CD4-positive, alpha-beta T cell treated with Interleukin-15 for 1 hour (primary cell): ENCODE measurements around the gene YPEL2.
A peak's percentile ranks its signal among the peaks of the same experiment; 100 is the strongest.
"Not testable (repeated sequence)": the region's sequence is repeated elsewhere in the genome, so short reads cannot be mapped to it uniquely, and the experiment has no call there.

Source experiments
- DNase-seq: peaks from one replicate; pipeline ENCODE4 v3.0.0-alpha.2; 2020

Gene YPEL2, protein sequence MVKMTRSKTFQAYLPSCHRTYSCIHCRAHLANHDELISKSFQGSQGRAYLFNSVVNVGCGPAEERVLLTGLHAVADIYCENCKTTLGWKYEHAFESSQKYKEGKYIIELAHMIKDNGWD

DNA sequence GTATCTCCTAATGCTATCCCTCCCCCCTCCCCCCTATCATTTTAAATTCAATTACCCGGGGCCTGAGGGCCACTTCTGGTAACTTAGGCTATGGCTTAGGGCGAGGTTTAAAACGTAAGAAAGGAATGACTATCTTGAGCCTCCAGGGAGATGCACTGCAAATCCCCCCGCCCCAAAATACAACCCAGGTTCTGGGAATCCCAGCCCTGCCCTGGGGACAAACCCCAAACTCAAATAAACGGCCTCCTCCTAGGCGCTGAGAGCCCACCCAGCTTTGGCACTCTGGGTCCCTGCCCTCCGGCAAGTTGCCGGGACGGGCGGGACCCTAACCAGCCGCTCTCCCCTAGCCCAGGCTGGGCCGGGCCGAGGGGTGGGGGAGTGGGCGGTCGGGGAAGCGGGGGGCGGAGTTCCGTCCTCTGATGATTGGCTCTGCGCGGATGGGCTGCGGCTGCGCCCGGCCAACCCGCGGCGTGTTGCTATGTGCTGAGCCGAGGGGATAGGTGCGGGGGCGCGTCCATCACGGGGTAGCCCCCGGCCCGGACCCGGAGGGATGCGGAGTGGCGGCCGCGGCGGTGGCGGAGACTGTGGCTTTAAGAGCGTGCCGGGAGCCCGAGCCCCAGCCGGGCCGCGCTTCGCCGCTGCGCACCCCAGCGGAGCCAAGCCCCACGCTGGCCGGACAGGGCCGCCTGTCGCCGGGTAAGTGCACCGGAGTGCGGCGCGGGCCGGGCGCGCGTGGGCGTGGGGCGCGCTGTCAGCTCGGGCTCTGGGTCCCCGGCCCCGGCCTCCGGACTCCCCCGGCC, at the start of gene YPEL2:
Gene YPEL2 (plus strand): TSS at position 527 of the 800 bp plus-strand sequence. CDS start 21,755 bp downstream, outside the sequence.
- DNase-seq: peak; percentile 91

DNA sequence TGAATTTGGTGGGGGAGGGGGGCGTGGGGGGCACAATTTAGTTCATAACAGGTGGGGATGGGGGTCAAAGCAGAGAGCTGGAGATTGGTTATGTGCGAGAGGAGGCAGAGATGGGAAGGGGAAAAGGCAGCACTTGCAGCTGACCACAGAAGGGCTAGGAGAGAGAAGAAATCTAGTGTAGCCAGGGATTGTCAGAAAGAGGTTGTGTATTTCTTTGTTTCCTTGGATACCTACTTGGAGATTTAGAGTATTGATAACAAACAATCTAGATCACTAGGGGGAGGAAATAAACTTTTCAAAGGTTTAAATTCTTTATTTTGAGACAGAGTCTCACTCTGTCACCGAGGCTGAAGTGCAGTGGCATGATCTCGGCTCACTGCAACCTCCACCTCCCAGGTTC, 47.1 kb upstream of the YPEL2 start:
- DNase-seq: no peak

DNA sequence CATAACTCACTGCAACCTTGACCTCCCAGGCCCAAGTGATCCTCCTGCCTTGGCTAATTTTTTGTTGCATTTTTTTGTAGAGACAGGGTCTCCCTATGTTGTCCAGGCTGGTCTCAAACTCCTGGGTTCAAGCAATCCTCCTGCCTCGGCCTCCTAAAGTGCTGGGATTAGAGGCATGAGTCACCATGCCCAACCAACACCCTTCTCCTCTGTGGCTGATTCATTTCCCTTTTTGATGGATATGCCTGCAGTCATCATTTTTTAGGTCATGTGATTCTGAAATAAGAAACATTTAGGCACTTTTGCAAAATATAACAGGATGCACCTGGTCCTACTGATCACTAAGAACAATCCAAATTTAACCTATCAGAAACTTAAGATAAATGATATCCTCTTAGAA, 44.0 kb upstream of the YPEL2 start:
- DNase-seq: peak; percentile 31

DNA sequence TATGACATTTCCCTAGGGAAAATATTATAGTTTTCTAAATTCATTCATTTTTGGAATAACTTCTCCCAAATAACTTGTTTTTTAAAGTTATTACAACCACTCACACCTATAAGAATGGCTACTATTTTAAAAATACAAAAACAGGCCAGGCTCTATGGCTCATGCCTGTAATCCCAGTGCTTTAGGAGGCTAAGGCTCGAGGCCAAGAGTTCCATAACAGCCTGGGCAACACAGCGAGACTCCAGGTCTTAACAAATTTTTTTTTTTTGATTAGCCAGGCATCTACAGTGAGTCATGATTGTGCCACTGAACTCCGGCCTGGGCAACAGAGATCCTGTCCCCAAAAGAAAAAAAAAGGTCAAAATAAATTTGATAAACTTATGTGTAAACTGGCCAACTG, 43.6 kb upstream of the YPEL2 start:
- no peak for DNase-seq

DNA sequence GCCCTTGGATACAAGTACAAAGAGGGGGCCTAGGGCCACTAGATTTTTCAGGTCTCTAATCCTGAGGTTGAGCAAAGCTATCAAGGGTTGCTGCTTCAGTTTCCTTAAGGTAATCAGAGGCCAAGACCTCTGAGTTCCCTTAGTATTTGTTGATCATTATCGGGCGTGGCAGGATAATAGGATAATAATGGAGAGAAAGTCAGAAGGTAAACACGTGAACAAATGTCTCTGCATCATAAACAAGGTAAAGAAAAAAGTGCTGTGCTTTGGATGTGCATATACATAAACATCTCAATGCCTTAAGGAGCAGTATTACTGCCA, 41.5 kb upstream of the YPEL2 start:
- no peak for DNase-seq

DNA sequence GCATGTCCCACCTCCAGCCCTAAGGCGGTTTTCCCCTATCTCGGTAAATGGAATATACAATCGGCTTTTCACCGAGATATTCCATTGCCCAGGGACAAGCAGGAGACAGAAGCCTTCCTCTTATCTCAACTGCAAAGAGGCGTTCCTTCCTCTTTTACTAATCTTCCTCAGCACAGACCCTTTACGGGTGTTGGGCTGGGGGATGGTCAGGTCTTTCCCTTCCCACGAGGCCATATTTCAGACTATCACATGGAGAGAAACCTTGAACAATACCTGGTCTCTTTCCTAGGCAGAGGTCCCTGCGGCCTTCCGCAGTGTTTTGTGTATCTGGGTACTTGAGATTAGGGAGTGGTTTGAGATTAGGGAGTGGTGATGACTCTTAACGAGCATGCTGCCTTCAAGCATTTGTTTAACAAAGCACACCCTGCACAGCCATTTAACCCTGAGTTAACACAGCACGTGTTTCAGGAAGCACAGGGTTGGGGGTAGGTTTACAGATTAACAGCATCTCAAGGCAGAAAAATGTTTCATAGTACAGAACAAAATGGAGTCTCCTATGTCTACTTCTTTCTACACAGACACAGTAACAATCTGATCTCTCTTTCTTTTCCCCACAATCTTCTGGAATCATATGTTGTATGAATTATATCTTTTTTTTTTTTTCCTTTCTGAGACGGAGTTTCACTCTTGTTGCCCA, 41.0 kb upstream of the YPEL2 start:
- DNase-seq: not testable (repeated sequence)

DNA sequence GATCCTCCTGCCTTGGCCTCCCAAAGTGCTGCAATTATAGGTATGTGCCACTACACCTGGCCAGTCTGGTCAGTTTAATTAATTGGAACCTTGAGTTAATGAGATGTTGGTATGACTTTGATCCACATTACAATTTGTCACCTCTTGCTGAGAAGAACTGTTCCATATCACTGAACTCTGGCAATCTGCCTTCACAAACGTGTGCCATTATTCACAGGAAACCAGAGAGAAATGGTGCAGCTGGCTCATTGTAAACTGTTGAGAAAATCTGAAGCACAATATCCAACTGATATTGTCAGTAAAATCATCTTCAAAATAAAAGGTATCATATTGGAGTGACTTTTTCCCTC, 39.3 kb upstream of the YPEL2 start:
- DNase-seq: no peak

DNA sequence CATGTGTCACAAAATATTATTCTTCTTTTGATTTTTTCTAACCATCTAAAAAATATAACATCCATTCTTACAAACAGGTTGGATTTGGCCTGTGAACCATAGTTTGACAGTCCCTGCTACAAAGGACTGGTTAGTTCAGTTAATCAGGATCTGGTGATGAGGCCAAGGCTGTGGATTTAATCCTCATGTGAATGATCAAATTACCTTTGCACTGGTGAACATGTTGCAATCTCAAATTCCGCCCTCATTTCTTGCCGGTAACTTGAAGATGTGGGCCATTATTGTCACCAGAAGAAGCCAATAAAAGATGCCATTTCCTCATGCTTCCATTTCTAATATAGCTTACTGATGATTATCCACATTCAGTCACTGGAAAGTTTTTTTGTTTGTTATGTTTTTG, 35.3 kb upstream of the YPEL2 start:
- DNase-seq: no peak

DNA sequence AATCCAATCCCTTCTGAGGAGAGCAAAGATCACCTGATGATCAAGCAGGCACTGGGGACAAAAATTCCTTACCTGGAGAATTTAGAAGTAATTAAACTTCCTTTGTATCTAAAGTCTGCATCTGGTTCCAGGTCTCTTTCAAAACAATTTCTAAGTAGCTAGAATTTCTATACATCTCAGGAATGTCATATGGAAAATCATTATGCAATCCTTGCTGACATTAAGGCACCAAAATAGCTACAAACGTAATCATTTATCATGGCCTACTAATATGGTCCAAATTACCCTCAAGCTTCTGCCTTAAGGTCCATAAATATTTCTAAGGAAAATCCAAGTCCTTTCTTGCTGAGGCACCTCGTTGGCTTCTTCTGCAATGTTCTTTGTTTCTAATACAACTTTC, 32.9 kb upstream of the YPEL2 start:
- DNase-seq: no peak

DNA sequence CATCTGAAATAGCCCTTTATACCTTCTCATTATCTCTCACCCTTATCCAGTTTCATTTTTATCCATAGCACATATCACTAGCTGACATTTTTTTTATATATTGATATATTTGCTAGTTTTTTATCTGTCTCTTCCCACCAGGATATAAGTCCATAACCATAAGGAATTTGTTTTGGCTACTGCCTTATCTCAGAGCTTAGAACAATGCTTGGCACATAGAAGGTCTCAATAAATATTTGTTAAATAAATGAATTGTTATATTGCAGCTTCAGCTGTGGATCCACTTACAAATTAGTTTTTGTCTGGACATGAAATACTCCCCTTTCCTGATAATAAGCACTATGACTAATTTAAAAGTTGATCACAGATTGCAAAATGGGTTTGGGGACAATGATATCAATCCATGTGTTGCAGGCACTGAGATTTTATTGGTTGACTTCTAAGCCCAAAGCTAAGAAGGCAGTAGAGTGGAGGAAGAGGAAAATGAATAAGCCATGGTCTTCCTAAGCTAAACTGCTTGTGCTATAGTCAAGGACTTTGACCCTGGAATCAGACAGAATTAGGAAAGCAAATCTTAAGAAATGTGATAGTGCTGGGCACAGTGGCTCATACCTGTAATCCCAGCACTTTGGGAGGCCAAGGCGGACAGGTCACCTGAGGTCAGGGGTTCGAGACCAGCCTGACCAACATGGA, 31.9 kb upstream of the YPEL2 start:
- DNase-seq: no peak

DNA sequence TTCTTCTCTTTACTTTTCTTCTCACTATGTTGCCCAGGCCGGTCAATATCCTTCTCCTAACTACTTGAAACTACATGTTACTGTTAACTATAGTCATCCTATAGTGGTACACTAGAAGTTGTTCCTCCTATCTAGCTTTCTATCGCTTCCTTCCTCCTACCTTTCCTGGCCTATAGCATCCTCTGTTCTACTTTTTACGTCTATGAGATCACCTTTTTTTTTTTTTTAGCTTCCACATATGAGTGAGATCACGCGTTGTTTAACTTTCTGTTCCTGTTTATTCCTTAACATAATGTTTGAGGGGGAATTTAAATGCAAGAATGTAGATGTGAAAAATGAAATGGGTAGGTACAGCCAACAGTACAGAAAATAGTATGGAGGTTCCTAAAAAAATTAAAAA, 30.5 kb upstream of the YPEL2 start:
- no peak for DNase-seq

DNA sequence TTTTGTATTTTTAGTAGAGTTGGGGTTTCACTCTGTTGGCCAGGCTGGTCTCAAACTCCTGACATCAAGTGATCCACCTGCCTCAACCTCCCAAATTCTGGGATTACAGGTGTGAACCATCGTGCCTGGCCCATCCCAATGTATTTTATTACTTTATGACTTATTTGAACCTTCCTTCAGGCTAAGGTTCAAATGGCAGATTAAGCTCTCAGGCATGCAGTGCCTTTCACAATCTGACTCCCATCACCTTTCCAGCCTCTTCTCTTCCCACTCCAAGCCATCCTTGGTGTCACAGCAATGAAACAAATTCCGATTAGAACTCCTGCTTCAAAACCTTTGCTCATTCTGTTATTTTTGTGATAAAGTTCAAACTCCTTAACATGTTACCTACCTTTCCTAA, 26.6 kb upstream of the YPEL2 start:
- DNase-seq: no peak

DNA sequence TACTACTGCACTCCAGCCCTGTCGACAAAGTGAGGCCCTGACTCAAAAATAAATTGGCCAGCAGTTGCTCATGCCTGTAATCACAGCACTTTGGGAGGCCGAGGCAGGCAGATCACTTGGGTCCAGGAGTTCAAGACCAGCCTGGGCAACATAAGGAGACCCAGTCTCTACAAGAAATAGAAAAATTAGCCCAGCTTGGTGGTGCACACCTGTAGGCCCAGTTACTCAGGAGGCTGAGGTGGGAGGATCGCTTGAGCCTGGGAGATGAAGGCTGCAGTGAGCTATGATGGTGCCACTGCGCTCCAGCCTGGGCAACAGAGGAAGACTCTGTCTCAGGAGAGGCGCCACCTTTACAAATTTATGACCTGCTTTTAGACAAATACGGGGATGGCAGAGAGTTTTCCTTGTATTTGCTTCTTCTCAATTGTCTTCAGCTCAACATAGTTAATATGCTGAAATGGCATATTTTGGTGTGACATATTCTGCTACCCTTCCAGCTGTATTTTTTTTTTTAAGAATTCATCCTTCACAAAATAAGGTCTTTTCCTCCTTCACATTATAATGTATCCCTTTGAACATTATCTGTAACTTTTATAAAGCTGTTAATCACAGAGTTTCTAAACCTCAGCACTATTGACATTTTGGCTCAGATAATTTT, 21.1 kb upstream of the YPEL2 start:
- DNase-seq: no peak

DNA sequence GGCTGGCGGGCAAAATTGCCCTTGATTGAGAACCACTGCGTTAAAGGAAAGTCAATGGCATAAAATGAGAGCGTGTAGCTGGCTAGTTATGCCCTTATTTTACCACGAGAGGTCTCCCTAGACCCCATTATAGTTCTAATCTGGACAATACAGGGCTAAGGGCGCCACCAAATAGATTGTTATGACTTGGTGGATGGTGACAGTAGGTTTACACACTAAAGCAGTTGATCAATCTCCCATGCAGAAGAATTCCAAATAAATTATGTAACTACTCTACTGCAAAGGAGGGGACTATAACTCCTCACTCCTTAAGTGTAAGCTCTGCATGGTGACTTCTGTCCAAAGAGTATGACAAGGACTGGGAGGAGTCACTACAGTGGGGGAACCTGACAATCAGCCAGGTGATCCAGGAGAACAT, 20.4 kb upstream of the YPEL2 start:
- DNase-seq: peak; percentile 35

DNA sequence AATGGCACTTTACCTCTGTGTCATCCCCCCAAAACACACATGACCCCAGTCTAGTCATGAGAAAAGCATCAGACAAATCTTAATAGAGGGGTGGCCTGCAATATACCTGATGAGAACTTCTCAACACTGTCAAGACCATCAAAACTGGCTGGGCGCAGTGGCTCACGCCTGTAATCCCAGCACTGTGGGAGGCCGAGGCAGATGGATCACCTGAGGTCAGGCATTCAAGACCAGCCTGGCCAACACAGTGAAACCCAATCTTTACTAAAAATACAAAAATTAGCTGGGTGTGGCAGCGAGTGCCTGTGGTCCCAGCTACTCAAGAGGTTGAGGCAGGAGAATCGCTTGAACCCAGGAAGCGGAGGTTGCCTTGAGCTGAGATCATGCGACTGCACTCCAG, 19.9 kb upstream of the YPEL2 start:
- DNase-seq: not testable (repeated sequence)

DNA sequence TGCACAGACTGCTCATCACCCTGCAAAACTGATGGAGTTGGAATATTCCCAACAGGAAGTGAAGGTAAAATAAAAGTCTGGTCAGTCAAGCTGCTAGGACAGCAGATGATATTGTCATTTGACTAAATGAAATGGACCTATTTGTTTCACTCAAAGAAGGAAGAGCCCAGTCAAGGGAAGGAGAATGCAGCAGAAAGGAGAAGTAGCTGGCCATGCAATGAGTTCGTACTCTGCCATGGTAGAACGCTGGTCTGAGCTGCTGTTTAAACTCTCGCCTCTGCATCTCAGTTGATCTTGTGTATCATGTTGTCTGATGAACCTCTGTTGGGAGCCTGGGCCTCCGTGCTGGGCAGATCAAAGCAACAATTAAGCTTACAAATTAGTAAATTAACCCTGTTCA, 15.6 kb upstream of the YPEL2 start:
- DNase-seq: no peak

DNA sequence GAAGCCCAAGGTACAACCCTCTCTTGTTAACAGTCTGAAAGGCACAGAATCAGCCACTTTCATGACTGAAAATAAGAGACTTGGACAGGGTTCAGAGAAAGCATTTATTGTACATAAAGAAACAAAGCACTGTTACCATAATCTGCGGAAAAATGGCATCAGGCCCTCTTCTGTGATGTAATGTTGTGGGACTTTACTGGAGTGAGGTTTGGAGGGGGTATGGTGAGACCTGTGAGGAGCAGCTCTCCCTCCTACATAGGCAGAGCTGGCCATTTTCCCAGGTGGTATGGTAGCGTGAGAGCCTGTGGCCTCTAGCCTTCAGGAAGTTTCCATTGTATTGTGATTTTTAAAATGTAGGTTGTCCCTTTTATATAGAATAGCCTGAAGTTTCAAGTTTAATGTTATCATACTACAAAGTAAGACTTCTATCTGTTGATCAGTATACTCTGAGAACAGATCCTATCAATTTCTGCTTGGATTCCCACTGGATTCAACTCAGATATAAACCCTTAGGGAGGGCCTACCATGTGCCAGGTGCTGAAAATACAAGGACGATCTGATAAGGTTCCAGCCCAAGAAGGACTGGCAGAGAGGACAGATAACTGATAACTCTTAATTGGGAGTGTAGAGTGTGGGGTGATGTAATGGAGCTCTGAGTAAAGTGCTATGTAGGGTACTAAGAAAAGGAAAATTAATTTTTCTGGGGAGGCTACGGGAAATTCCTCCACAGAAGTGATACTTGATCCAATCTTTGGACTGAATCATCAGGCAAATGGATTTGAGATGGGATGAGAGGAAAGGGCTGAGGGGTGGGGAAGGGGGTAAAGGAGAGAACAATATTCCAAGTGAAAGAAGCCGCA, 4.1 kb upstream of the YPEL2 start:
- no peak for DNase-seq

DNA sequence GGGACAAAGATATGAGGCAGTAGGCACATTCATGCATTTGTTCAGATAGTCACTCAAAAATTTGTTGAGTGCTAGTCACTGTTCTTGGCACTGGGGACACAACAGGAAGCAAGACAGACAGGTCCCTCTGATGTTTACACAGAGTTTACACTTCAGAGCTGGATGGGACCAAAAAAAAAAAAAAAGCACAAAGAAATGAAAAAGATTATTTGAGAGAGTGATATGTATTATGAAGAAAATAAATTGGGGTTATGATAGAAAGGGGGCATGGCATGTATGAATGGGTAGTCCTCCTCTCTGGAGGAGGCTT, 3.5 kb upstream of the YPEL2 start:
- no peak for DNase-seq

DNA sequence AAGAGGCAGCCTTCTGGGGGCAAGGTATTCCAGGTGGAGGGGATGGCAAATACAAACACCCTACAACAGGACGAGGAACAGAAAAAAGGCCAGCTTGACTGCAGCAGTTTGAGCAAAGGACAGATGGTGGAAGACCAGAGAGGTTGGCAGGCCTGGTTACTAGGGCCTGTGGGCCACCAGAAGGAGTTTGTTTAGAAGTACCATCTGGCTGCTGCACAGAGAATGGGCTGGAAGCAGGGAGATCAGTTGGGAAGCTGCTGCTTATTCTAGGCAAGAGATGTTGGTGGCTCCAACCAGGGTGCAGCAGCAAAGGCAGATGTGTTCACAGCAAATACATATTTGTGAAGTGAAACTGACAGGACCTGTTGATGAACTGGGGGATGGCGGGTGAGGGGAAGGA, 2.9 kb upstream of the YPEL2 start:
- no peak for DNase-seq

DNA sequence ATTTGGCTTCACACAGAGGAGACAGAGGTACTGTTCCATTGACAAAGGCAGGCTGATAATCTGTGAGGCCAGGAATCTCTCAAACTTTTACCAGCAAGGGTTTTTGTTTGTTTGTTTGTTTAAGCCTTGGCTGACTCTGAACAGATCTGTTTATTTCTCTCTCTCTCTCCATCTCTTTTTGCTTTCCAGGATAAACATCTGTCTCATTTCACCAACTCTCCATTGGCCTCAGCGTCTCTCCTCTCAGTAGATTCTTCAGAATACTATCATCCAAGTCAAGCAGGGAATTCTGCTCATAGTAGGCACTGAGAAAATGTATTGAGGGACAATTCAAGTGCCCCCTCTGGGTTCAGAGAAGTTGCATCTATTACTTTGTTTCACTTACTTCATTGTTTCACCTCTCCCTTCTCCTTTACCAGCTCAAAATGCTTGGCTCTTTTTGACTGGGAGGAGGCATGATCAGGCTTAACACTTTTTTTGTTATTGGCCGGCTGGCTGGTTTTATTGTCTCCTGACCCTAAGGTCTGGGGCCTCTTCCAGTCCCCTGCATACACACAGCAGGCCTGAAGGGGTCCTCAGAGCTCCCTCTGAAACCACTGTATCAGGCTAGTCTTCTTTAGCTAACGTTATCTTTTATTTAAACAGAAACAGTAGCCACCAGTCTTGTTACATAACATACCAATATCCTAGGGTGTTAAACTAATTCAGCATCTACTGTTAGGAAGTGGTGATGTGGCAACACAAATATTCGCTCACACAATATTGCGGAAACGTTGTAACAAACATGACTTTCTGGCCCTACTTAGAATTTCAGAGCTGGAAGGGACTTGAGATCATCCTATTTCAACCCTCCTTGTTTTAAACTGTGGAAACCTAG, 2.0 kb upstream of the YPEL2 start:
- DNase-seq: peak; percentile 65
